GM21619 (cell line): ENCODE measurements around the gene SAMD11.

ENCODE experiments used
- ATAC-seq: cut with Tn5 transposase; IDR thresholded peaks from one replicate; pipeline ENCODE4 v1.9.1; 2021; ENCODE audit not compliant: unreplicated experiment

SAMD11 gene

DNA sequence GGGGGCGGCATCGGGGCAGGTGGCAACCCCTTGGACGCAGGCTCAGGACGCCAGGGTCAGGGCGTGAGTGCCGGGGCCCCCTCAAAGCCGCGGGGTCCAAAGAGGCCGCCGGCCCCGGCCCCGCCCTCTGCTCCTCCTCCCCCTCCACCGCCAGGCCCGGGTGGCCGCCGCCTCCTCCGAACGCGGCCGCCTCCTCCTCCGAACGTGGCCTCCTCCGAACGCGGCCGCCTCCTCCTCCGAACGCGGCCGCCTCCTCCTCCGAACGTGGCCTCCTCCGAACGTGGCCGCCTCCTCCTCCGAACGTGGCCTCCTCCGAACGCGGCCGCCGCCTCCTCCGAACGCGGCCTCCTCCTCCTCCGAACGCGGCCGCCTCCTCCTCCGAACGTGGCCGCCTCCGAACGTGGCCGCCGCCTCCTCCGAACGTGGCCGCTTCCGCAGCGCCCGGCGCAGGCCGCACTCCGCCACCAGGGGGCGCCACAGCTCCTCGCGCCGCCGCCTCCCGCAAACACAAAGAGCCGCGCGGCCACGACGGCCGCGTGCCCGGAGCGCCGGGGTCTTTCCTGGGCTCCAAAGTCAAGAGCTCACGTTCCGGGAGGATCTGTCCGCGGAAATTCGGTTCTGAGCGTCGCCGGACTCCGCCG, 19.3 kb upstream of the SAMD11 start:
- peak; percentile 53 for ATAC-seq

- no peak for ATAC-seq
Observed at GRCh38 chr1:905071-905749, 18.5 kb upstream of the SAMD11 start.

DNA sequence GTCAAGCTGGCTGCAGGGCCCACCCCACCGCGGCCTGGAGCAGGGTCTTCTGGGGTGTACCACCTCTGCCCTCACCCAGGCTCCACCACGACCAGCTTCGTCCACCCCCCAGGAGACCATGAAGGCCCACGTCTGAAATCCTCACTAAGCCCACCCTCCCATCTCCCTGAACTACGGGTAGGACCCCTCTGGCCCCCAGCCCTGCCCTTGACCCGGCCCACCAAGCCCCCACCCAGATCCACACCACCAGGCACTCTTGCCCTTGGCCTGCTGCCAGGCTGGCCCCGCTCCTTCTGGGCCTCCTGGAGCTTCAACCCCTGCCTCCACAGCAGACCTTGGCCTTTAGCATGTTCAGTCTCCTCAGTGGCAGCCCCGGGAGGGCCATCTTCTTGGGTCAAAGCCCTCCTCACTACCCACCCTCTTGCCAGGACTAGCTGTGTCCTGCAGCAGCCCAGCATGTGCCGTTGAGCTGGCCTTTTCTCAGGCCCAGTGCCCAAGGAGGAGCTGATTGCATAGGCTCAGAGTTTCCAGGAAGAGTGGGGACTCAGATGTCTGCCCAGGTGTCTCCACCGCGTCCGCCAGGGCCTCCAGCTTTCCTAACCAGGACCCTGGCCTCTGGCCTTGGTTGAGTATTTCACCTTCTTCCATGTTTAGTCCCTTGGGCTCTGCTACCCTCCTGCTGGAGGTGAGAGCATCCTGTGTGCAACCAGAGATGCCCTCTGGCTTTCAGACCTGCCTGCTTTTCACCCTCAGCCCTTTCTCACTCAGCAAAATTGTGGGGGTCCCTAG, 17.7 kb upstream of the SAMD11 start:
- no peak for ATAC-seq

- no peak for ATAC-seq
Observed at GRCh38 chr1:906600-907420, 16.9 kb upstream of the SAMD11 start.

DNA sequence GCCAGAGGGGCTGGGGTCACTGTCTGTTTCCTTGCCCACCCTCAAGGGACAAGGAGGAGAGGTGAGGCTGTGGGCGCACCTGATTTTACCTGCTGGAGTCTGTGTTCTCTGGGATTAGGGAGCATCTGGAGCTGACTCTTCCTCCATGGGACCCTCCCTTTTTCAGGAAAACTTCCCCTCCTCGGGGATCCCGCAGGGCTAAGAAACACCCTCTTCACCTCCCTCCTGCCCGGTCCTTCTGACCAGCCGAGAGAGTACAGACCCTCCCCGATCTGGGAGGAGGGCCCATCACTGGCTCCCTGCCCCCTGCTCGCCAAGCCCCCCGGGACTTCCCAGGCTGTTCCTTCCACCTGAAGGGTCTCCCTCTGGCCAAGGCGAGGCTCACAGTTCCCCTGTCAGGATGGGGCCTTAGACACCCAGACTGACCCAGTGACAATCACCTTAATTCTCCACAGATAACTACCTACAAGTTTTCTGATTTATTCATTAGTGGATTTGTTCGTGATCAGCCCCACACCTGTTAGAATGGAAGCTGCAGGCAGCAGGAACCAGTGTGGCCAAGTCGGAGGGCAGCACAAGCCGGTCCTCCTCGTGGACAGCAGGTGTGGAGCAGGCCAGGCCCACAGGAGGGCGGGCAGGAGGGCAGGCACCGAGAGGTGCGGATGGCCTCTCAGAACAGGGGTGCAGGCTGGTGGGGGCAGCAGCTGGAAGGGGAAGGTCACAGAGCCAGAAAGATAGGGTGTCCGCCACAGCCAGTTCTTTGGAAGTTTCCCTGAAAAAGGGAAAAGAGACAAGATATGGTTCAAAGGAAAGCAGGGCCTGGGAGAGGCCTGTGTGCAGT, 15.9 kb upstream of the SAMD11 start:
- ATAC-seq = no peak

GRCh38 chr1:908661-909060, 15.1 kb upstream of the SAMD11 start:
- ATAC-seq = no peak

DNA sequence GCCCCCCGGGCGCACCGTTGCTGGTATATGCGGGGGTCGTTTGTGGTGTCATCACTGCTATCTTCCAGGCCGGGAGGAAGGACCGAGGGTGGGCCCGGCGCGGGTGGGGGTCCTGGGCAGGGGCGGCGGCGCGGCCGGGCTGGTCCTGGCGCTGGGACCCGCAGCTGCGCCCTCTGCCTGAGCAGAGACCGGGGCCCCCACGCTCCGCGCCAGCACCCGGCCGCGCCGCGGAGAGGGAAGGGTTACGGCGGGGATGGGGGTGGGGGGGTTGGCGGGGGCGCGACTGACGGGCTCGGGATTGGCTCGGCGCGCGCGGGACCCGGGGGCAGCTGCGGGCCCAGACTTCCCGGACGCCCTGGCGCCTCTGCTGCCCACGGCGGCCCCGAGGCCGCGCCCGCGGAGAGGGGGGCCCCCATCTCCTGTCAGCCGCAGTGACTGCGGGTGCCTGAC, 13.8 kb upstream of the SAMD11 start:
- no peak for ATAC-seq

DNA sequence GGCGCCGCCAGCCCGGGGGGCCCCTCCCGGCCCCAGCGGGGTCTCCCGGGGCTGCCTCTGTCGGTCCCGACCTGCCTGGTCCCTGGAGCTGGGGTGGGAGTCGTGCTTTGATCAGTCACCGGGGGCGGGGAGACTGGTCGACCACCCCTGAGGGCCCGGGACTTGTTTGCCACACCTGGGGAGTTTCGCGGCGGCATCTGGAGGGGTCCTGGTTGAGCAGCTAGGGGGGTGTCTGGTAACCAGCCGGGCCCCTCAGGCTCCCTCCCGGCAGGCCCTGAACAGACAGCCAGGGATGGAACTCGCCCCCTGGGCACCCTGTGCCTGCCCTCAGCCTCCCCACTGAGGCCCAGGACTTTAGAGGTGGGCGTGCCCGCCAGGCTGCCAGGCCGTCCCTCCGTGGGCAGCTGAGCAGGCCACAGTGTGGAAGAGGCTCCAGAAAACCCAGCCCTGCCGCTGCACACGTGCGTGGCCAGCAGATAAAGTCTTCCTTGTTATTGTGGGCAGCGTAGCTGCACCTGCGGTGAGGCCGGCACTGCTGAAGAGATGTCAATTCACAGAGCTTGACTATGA, 13.3 kb upstream of the SAMD11 start:
- no peak for ATAC-seq

DNA sequence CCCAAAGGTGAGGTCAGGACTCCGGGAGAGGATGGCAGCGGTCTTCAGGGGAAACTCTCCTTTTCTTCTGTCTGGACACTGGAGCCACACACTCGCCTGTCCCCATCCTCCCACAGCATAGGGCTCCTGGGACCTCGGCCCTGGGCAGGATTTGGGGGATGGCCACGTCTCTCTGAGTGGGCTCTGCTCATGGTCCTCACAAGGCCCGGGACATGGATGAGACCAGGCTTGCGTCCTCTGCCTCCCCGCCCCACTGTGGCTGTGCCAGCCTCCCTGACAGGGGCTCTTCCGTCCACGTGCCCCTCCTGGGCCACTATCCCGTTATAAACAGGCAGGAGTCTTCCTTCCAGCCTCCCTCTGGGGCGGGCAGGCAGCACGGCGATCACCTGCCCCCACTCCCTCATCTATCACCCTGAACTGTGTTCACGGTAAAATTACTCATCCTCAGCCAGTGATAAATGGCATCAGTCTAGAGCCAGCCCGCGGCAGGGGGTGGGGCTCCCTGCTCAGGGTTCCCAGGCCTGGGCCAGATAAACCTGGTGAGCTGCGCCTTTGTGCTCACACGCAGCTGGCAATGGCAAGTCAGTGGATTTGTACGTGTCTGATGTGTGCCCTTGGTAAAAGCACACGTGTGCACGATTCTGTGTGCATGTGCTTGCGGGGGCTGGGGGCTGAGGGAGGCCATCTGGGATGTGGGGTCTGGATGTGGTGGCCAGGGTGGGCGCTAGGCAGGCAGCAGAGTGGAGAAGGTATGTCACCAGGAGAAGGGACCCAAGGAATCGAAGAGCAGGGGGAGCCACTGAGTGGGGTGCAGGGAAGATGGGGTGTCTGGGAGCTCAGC, 12.6 kb upstream of the SAMD11 start:
- ATAC-seq = no peak

- no peak for ATAC-seq
Observed at GRCh38 chr1:911875-912739, 11.6 kb upstream of the SAMD11 start.

GRCh38 chr1:912740-913301, 10.9 kb upstream of the SAMD11 start:
- no peak for ATAC-seq

DNA sequence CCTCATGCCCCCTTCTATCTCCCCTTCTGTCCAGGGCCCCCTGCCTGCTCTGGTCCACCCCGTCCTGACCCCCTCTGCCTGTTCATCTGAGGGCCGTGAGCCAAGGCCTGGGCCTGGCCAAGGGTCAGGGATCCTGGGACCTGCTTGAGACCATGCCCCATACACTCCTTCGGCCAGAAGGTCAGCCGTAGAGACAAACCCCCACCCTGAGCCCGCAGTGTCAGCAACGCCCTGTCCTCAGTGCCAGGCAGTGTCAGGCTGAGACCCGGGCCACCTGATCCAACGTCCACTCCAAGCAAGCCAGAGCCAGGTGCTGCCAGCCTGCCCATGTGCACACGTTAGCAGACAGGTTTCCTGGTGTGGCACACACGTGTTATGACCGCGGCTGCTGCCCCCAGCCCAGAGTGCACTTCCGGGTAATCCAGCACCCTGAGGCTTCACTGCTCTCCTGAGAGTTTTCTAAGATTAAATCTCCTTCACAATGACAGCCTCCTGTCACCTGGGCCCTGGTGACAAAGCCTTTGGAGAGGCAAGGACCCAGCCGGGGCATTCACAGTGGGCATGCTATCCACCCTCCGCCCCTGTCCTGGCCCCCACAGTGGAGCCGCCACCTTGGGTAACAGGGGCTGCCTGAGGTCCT, 10.1 kb upstream of the SAMD11 start:
- ATAC-seq = no peak

GRCh38 chr1:914131-914890, 9.4 kb upstream of the SAMD11 start:
- no peak for ATAC-seq

- no peak for ATAC-seq
Observed at GRCh38 chr1:914891-915280, 8.8 kb upstream of the SAMD11 start.

DNA sequence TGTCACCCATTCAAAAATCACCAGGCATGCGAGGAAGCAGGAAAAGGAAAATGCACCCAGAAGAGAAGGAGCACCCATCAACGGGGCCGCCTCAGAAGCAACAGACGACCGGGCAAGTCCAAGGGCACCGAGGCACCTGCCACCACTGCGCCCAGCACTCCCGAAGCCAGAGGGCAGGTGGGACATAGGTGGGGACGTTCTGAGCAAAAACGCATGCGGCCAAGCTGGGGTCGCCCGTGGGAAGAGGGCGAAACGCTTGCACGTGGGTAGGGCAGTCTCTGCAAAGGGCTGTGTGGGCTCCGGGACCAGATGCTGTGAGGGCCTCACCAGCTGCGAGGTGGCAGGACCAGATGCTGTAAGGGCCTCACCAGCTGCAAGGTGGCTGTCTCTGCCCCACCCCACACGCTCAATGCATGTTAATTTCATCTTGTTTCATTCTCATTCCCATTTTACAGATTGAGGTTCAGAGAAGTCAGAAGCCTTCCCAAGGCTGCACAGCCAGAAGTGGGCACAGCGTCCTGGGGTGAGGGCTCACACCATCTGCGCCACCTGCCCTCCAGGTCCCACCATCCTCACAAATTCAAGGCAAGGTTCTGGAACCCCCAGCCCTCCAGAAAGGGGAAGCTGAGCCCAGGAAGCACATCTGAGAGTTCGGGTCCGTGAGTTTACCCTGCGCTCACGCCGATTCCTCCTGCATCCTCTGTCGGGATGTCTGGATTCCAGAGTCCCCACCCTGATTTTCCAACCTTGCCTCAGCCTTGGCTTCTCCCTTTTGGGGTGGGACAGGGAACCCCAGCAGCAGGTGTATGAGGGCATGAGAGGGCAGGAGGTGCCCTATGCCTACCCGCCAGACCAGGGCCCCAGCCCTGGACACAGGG, 8.2 kb upstream of the SAMD11 start:
- ATAC-seq = no peak
